ENCODE results near the gene RBM20. TPM values are rescaled to one million over a fixed set of nuclear protein-coding genes. Genes with fewer than 3 reads are reported as not detected.
"Not testable (repeated sequence)": the region's sequence is repeated elsewhere in the genome, so short reads cannot be mapped to it uniquely, and the experiment has no call there.

RBM20 gene
- total RNA-seq, 1 donor from 2014 or later = 2.0 TPM

- not testable (repeated sequence) for DNase-seq (ENCODE audit: low read depth in 2 of 2)
These were observed 223.1 kb downstream of the RBM20 start for GRCh38 chr10:110867011-110867806.

- DNase-seq (ENCODE audit: low read depth in 2 of 2) = no peak
These were observed 223.8 kb downstream of the RBM20 start for GRCh38 chr10:110867807-110868465.

GRCh38 chr10:110868981-110869380 lies 224.8 kb downstream of the RBM20 start:
- no peak for DNase-seq (ENCODE audit: low read depth in 2 of 2)

- no peak for DNase-seq (ENCODE audit: low read depth in 2 of 2)
These were observed 226.7 kb downstream of the RBM20 start for GRCh38 chr10:110870823-110871297.

GRCh38 chr10:110871298-110872084 lies 227.4 kb downstream of the RBM20 start, which contains the start of gene PDCD4:
Gene PDCD4 (plus strand): TSS chr10:110871928. CDS start chr10:110876028, 4,100 bp downstream.
- DNase-seq (ENCODE audit: low read depth in 2 of 2) = peak; percentile 98 to 99

- DNase-seq (ENCODE audit: low read depth in 2 of 2) = peak; percentile 61 to 75
These were observed 228.2 kb downstream of the RBM20 start for GRCh38 chr10:110872145-110872983.

GRCh38 chr10:110872984-110873923 lies 229.1 kb downstream of the RBM20 start:
- peak in 1 of 2 donors; percentile 6 for DNase-seq (ENCODE audit: low read depth in 2 of 2)

GRCh38 chr10:110873951-110874350 lies 229.8 kb downstream of the RBM20 start:
- DNase-seq (ENCODE audit: low read depth in 2 of 2) = peak in 1 of 2 donors; percentile 11

GRCh38 chr10:110876000-110876399 lies 231.9 kb downstream of the RBM20 start:
- DNase-seq (ENCODE audit: low read depth in 2 of 2) = no peak

GRCh38 chr10:110876788-110877187 lies 232.7 kb downstream of the RBM20 start:
- DNase-seq (ENCODE audit: low read depth in 2 of 2) = no peak

GRCh38 chr10:110880012-110880411 lies 235.9 kb downstream of the RBM20 start:
- no peak for DNase-seq (ENCODE audit: low read depth in 2 of 2)

- no peak for DNase-seq (ENCODE audit: low read depth in 2 of 2)
These were observed 237.1 kb downstream of the RBM20 start for GRCh38 chr10:110881247-110881646.

GRCh38 chr10:110881905-110882304 lies 237.8 kb downstream of the RBM20 start:
- no peak for DNase-seq (ENCODE audit: low read depth in 2 of 2)

GRCh38 chr10:110883924-110884323 lies 239.8 kb downstream of the RBM20 start:
- peak; percentile 12 to 65 for DNase-seq (ENCODE audit: low read depth in 2 of 2)

- DNase-seq (ENCODE audit: low read depth in 2 of 2) = no peak
These were observed 242.0 kb downstream of the RBM20 start for GRCh38 chr10:110885932-110886674.

GRCh38 chr10:110887560-110887959 lies 243.4 kb downstream of the RBM20 start:
- no peak for DNase-seq (ENCODE audit: low read depth in 2 of 2)

Measured in lung microvascular endothelial cell (primary cell).